HPDE6-E6E7 (cell line): ENCODE results near the gene RAPGEF4.
A peak's percentile ranks its signal among the peaks of the same experiment; 100 is the strongest.

Source experiments
- DNase-seq: peaks from one replicate; pipeline ENCODE4 v3.0.0; 2011; ENCODE audit warnings: missing footprints; ENCODE audit errors: extremely low spot score

RAPGEF4 gene

DNA sequence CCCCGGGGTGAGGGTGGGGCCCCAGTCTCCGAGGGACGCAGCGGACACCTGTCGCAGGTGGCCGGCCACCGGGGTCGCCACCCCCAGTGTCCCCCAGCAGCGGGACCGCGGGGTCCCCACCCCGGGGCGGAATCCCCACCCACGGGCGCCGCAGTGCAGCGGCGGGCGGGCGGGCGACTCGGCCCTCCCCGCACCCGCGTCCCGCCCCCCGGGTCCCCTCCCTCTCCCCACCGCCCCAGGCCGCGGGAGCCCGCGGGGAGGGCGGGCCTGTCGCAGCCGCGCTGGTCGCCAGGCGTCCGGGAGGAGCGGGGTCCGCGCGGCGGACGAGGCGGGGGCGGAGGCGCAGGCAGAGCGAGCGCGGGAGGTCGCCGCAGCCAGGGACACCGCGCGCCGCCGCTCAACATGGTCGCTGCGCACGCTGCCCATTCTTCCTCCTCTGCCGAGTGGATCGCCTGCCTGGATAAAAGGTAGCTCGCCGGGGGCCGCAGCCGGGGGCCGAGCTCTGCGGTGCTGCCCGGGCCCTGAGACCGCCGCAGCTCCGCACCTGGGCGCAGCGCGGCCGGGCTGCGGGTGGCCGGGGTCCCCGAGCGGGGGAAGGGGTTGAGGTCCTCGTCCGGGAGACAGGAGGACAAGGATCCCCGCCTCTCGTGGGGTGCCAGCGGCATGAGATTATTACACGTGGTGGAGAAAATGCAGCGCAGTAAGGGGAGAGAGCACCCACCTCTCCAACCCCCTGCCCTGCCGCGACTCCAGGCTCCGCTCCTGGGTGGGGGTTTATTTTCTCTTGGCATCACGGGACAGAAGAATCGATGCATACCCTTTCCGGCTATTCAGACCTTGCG is at the start of gene RAPGEF4:
Gene RAPGEF4 (plus strand): TSS at position 264 of the 842 bp plus-strand sequence. CDS start 139 bp downstream, at position 403.
- peak; percentile 15 for DNase-seq

DNA sequence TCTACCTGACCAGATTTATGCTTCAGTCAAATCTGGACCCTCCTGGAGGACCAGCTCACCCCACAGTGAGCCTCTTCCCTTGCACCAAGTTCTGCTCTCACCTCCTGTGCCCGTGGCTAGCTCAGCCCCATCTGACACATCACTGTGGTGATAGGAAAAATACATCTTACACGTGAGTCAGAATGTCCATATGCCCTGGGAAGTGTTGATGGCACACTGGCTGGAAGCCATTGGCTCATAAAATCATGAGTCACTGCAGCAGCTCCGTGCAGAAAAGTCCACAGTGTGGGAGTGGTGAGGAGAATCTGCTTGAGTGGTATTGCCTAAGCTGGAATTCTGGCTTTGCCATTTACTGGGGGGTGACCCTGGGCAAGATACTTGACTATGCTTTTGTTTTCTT is 42.6 kb upstream of the RAPGEF4 start:
- DNase-seq = peak; percentile 96

DNA sequence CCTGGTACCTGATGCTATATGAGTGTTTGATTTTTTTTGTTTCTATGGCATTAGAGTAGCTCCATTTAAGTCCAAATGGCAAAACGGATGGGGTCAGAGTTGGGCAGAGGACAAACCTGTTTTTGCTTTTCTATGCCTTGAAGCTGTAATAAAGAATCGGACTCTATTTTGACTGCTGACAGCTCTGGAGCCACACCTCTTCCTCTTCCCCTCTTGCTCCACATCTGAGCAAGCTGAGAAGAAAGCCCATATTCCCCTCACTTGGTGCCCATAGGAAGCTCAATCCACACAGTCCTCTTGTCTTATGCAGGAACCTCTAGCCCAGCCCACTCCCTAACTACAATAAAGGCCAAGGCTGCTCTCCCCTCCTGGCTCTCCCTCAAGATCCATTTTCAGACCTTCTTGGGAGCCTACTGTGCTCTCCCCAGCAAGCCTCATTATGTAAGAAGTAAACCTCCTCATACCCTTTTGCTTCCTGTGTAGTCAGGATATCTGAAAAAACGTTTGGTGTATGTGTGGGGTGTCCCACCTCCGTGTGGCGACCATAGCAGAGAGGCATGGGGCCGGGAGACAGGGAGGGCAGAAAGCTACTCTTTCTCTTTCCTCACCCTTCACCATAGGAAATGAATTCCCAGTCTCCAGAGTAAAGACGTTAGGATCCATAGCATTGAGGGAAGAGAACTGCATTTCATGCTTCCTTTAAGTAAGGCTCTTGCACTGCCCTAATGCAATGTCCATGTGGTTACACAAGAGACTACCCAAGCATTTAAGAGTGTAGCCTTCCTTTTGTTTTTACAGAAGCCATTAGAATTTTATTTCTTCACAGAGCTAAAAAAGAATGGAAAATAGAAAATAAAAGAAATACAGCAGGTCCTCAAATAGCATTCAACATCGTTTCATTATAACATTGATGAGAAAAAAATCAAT is 41.9 kb upstream of the RAPGEF4 start:
- DNase-seq = no peak

DNA sequence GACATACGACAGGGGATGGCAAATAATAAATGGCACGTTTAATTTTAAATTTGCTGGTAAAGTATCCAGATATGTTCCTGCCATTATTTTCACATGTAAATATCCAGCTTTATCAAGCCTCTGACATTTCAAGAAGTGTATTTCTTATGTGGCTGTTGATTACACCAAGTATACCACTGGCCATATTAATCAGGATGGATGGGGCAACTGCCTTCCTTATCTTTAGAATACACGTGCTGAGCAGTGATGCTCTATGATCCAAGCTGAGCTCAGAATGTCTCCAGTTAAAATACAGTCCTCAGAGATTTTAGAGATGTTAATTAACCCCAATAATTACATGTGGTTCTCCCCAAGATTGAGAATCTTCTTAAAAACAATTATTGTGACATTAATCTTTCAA is 38.3 kb upstream of the RAPGEF4 start:
- DNase-seq = no peak

DNA sequence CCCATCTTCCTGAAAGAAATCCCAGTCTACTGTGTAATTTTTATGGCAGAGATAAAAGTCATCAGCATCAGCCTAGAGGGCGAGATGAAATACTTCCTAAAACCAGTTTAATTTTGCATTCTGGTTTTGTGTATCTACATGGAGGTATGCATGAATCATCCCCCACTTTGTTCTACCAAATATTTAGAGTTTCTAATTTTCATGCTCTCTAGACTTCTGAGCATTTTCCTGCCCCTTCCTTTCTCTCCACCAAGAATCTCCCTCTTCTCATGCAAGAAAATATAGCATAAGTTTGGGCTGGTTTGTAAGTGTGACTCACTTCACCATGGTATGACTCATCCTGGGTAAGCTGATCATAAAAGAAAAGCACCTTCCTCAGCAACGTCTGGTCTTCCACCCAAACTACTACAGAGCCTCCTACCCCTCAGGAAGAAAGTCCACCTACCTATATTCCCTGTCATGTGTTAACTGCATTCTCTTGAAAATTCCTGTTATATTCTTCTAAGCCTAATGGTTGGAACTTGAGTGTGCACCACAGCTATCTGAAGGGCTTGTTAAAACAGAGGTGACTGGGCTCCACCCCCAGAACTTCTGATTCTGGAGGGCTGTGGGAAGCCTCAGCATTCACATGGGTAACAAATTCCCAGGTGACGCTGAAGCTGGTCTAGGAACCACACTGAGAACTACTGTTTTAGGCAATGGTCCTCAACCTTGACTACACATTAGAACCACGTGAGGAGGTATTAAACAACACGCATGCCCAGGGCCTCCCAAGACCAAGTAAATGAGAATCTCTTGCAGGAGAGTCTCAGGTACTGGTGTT is 37.4 kb upstream of the RAPGEF4 start:
- peak; percentile 70 for DNase-seq

DNA sequence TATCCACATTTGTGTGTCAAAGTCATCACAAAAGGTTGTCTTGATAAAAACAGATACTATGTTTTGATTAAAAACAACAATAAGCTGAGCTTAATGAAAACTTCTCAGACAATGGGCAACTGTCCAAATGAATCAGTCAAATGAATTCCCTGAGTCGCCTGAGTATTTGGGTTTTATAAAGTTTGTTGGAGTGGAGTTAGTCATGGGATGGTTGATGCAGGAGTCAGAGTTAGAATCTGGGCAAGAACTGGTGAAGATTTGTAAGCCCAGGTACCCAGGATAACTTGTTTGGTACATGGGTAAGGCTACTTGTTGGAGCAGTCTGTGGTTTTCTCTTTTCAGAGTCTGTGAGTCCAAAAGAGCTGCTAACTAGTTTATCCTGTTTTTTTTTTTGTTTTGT is 34.4 kb upstream of the RAPGEF4 start:
- DNase-seq = peak; percentile 56

DNA sequence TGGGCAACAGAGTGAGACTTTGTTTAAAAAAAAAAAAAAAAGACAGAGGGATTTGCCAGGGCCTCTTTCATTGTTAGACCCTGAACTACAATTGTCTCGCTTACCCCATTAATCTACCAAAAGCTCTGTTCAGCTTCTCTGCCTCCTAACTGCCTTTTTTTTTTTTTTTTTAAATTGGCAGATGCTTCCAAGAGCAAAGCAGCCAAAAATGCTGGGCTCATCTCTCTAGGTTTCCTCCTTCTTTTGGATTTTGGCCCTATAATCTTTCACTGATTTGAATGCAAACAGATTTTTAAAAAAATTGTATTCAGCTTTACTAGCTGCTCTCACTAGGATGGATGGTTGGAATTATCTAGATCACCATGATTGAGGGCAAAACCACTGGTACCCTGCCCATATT is 33.2 kb upstream of the RAPGEF4 start:
- DNase-seq = no peak

DNA sequence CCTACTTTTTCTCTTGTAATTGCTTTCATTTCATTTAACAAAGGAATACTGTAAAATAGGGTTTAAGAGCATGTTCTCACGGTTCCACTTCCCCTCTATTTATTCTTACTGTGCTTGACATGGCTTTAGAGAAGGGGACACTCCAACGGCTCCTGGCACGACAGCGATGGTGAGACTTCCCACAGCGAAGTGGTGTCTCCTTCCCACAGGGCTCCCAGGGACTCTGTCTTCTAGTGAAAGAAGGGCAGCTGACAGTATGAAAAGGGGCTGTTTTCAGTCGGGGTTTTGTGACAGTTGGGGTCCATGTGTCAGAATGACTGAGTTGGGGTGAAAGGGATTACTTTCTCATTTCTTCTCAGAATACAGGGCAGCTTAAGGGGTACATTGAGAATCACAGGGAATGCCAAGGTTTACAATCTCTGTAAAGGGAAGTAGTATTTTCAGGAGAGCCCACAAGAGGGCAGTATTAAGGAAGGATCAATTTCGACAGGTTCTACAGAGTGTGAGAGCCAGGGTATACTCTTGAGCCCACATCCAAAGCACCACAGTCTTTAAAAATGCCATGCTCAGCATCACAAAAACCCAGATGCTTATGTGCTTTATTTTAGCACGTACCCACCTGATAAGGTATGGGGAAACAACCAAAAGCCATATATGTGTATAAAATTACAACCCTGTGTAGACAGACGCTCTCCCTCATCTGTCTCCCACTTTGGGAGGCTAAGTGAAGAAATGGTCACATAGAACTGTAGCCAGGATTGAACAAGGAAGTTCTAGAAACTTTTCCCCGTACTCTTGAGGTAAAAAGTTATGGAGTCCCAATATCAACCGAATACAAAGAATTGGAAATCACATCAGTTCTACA is 31.3 kb upstream of the RAPGEF4 start:
- no peak for DNase-seq

DNA sequence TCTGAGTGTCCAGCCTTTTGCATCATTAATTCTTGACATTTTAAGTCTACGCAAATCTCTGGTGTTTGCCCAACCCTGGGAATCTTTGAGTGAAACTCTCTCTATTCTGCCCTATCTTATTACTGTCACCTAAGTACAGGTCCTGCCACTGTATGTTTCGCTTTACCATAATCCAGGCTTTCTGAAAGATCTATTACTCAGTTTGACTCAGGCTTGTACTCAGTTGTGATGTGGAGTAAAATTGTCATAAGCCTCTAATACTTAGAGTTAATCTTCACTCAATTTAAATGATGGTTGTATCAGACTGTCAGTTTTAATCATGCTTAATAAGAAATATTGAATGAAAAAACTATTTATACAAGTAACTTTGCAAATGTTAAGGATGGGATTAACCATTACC is 30.3 kb upstream of the RAPGEF4 start:
- DNase-seq = no peak

DNA sequence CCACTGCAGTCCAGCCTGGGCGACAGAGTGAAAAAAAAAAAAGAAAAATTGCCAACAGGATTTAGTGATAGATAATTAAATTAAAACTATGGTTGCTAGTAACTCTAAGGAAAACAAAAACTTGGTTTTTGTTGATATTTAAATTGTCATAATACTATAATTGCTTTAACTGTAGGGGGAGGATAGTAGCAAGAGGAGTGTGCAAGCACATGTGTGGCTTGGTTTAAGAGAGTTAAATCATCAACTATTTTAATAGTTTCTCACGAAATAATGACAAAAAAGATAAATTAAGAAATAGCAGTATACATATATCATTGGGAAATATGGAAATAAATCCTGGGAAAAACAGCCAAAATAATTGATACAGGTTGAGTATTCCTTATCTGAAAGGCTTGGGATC is 27.4 kb upstream of the RAPGEF4 start:
- no peak for DNase-seq

DNA sequence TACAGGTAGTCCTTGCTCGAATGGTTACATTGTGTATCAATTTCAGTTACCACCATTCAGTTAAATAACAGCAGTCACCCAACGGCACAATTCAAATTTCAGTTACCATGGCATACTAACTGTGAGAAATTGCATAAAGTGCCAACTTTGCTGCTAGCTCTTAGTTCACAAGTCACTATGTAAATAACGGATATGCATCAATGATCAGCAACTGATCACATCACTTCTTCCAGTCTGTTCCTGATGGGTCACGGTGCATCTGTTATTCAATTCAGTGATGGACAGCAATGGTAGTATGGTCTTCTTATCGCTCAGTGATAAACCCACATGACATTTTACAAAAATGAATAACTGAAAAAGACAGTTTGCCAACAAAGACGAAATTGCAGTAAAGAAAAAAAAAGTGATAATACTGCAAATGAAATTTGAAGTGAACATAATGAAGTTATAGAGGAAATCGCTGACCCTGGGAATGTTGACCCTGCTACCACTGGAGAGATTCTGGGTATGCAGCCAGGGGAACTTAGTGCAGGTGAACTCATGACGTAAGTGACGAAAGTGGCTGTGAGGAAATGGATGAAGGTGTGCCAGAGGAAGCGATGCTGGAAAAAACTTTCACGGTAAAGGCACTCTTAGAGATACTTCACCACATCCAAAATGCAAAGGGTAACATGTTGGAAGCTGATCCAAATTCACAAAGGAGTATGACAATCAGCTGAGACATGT is 25.9 kb upstream of the RAPGEF4 start:
- DNase-seq = no peak

DNA sequence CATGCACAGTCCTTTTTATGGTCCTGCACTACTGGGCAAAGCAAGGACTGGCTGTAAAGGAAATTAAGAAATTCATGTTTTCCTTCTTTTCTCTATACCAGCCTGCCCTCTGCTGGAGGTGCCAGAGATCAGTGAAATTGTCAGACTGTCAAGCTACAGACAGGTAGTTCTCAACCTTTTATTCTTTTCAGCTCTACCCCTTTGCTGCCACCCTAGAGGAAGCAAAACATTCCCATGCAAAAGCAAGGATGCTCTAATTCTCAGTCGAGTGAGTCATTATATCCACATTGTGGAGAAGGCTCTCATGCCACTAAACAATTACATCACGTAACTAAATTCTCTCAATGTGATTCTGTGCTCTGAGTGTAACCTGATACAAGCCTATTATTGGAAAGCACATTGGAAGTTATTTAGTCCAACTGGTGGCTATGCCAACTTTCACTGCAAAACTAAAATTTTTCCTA is 25.0 kb upstream of the RAPGEF4 start:
- peak; percentile 73 for DNase-seq

DNA sequence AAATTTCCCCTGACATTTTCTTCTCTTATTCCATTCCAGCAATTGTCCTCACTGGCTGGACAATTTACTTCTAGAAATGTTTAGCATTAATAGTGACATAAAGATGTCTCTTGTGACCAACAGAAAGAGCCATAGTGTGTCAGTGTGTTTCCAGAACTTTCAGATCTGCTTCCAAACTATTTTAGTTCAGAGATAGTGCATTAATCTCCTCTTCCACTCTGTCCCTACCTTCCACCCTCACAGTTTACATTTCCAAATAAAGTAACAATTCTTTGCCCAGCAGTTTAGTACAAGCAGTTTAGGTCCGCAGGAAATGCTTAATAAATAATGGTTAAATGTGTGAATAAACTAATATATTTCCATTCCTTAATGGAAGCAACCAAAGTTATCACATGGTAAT is 24.5 kb upstream of the RAPGEF4 start:
- no peak for DNase-seq

DNA sequence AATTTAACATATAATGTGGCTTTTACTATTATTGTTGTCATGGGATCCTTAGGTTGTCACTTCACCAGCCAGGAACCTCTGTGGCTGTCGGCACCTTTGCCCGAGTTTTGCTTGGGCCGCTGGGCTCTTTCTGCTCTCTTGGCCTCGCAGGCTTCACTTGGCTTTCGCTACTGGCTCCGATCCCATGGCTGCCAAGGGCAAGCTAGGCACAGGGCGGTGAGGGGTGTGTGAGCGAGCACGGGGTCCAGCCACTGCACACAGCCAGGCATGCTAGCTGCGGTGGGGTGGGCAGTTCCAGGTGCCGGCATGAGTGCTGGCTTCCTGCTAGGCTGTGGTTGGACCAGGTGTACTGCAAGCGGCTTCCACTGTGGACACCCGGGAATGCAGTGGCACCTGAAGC is 23.4 kb upstream of the RAPGEF4 start:
- no peak for DNase-seq

DNA sequence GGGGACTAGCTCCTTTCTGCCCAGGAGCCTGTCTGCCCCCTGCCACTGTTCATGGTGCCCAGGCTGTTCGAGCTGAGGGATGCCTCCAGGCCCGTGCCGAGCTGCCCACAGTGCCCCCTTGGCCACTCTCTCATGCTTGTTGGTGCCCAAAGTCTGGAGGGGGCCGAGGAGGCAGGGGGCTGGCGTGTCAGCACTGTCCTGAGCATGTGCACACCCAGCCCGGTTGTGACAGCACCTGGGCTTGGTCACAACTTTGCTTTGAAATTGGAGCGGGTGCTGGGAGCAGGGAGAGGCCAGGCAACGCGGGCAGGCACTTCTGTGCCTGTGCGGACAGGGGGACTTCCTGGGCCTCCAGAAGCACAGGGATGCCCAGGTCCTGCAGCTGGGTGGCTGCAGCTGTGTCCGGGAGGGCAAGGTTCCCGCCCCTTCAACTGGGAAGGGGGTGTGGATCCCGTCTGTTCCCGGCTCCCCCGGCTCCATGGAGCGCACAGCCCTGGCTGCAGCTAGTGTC is 22.2 kb upstream of the RAPGEF4 start:
- DNase-seq = no peak

DNA sequence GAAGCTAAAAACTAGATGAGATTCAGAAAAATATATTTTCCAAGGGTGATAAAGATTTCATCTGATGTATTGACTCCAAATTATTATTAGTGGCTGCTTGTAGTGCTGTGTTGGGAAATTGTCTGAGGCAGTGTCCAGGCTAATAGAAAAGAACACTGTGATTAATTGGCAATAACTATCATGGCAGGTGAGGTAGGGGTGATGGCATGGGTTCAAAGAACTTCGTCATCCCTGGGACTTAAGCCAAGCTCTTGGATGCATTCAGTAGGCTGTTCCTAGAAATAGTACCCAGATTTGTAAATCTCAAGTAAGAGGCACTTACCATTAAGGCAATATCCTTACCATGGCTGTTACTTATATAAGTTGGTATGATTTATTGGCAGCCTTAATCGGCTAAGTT is 13.2 kb upstream of the RAPGEF4 start:
- DNase-seq = no peak

DNA sequence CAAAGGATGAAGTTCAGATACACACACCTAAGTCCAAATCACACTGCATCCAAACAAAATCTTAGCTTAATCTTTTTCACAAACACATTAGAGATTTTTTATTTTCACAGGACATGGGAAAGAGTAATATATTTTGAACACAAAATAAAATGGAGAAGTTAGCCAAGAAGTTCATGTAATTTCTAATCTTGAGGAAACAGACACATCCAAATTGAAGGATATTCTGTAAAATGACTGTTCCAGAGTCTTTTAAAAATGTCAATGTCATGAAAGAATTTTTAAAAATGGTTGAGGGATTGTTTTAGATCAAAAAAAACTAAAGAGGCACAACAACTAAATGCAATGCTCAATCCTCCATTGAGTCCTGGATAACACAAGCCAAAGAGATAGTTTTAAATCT is 12.4 kb upstream of the RAPGEF4 start:
- DNase-seq = no peak

DNA sequence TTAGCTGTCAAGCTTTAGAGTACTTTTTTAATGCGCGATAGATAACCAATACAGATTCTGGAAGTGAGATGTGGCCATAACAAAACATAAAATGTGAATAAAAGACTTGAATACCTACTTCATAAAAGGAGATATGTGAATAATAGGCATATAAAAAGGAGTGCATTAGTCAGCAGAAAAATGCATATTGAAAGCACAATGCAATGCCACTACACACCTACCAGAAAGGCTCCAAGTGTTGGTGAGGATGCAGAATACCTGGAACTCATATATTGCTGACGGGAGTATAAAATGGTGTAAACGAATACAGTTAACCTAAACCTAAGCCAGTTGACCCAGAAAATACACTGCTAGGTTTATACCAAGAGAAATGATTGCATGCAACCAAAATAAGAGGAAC is 10.9 kb upstream of the RAPGEF4 start:
- no peak for DNase-seq

DNA sequence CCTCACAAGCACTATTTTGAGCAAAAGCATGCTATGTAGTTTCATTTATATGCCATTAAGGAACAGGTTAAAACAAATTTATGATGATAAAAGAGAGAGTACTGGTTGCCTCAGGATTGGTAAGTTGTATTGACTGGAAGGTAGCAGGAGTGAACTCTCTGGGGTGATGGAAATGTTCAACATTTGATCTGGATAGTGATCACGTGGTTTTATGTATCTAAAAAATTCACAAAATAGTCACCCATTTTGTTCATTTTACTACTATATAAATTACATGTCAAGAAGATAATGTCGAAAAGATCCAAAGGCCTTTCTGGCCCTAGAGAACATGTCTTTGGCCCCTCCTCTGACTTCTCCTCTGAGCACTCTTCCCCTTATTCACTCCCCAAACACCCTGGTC is 10.4 kb upstream of the RAPGEF4 start:
- DNase-seq = no peak

DNA sequence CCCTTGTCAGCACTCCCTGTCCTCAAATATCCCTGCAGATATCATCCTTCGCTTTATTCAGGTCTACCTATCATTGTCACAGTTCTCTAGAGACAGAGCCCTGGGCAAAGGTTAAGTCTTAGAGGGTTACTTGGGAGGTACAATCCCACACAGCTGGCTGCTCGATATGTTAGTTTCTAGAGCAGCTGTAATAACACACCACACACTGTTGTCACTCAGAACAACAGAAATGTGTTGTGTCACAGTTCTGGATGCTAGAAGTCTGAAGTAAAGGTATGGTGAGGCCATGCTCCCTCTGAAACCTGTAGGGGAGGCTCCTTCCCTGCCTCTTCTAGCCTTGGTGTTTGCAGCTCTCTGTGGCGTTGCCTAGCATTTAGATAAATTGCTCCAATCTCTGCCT is 9.9 kb upstream of the RAPGEF4 start:
- DNase-seq = no peak
